ENCODE results near the gene PAGE2.
"Not testable (repeated sequence)": the region's sequence is repeated elsewhere in the genome, so short reads cannot be mapped to it uniquely, and the experiment has no call there.

PAGE2 gene

GRCh38 chrX:55099162-55099561 is 10.3 kb downstream of the PAGE2 start:
- Histone ChIP-seq H3K4me3 (ENCODE audit: extremely low read depth, insufficient read depth, low read length, poor library complexity, severe bottlenecking) (no peak overlapping the region), H3K27ac (ENCODE audit: low read depth, low read length, severe bottlenecking) (no peak overlapping the region), H3K4me1 (ENCODE audit: control insufficient read depth, insufficient read depth, low read length, poor library complexity, severe bottlenecking) (no peaks in the 10 kb centered on the region), H3K9me3 (ENCODE audit: control insufficient read depth, low read length) (no peaks in the 10 kb centered on the region), H3K36me3 (ENCODE audit: control insufficient read depth, insufficient read depth, low read length) (no peaks in the 10 kb centered on the region)
- WGBS, 2 experiments (ENCODE audit: insufficient coverage in 2 of 2) = no CpG with 5 or more reads among the region's 1 CpG

- 100% methylated on average over 1 of the region's 3 CpGs; no CpG with 5 or more reads in 1 of the 2 experiments for WGBS, 2 experiments (ENCODE audit: insufficient coverage in 2 of 2)
- Histone ChIP-seq H3K27ac (ENCODE audit: low read depth, low read length, severe bottlenecking) (no peak overlapping the region), H3K9me3 (ENCODE audit: control insufficient read depth, low read length) (no peaks in the 10 kb centered on the region), H3K4me3 (ENCODE audit: extremely low read depth, insufficient read depth, low read length, poor library complexity, severe bottlenecking) (no peak overlapping the region), H3K36me3 (ENCODE audit: control insufficient read depth, insufficient read depth, low read length) (no peaks in the 10 kb centered on the region), H3K4me1 (ENCODE audit: control insufficient read depth, insufficient read depth, low read length, poor library complexity, severe bottlenecking) (no peaks in the 10 kb centered on the region)
These were observed 13.9 kb downstream of the PAGE2 start for GRCh38 chrX:55102754-55103153.

GRCh38 chrX:55107262-55107661 is 18.4 kb downstream of the PAGE2 start:
- H3K27ac ChIP-seq (ENCODE audit: low read depth, low read length, severe bottlenecking) = no peak overlapping the region

GRCh38 chrX:55107911-55108310 is 19.1 kb downstream of the PAGE2 start:
- WGBS, 2 experiments (ENCODE audit: insufficient coverage in 2 of 2) = no CpG with 5 or more reads among the region's 2 CpGs
- Histone ChIP-seq H3K36me3 (ENCODE audit: control insufficient read depth, insufficient read depth, low read length) (no peaks in the 10 kb centered on the region), H3K27ac (ENCODE audit: low read depth, low read length, severe bottlenecking) (no peak overlapping the region), H3K4me3 (ENCODE audit: extremely low read depth, insufficient read depth, low read length, poor library complexity, severe bottlenecking) (no peak overlapping the region), H3K4me1 (ENCODE audit: control insufficient read depth, insufficient read depth, low read length, poor library complexity, severe bottlenecking) (peaks cover 6% of the 10 kb centered on the region), H3K9me3 (ENCODE audit: control insufficient read depth, low read length) (no peaks in the 10 kb centered on the region)

More at GRCh38 chrX:55107262-55107661, 18.4 kb downstream of the PAGE2 start:
- Histone ChIP-seq H3K36me3 (ENCODE audit: control insufficient read depth, insufficient read depth, low read length) (no peaks in the 10 kb centered on the region), H3K9me3 (ENCODE audit: control insufficient read depth, low read length) (no peaks in the 10 kb centered on the region), H3K4me3 (ENCODE audit: extremely low read depth, insufficient read depth, low read length, poor library complexity, severe bottlenecking) (no peak overlapping the region), H3K4me1 (ENCODE audit: control insufficient read depth, insufficient read depth, low read length, poor library complexity, severe bottlenecking) (peaks cover 6% of the 10 kb centered on the region)

GRCh38 chrX:55109306-55109705 is 20.5 kb downstream of the PAGE2 start:
- Histone ChIP-seq H3K27ac (ENCODE audit: low read depth, low read length, severe bottlenecking) (peak overlapping the region; percentile 59), H3K4me1 (ENCODE audit: control insufficient read depth, insufficient read depth, low read length, poor library complexity, severe bottlenecking) (peaks cover 6% of the 10 kb centered on the region), H3K4me3 (ENCODE audit: extremely low read depth, insufficient read depth, low read length, poor library complexity, severe bottlenecking) (no peak overlapping the region), H3K36me3 (ENCODE audit: control insufficient read depth, insufficient read depth, low read length) (no peaks in the 10 kb centered on the region), H3K9me3 (ENCODE audit: control insufficient read depth, low read length) (no peaks in the 10 kb centered on the region)
- 82 to 100% methylated on average over 2 to 3 of the region's 7 CpGs for WGBS, 2 experiments (ENCODE audit: insufficient coverage in 2 of 2)

GRCh38 chrX:55111578-55112254 is 22.9 kb downstream of the PAGE2 start:
- peaks cover 10% of the 10 kb centered on the region for H3K4me1 ChIP-seq (ENCODE audit: control insufficient read depth, insufficient read depth, low read length, poor library complexity, severe bottlenecking)
- no peaks in the 10 kb centered on the region for H3K36me3 ChIP-seq (ENCODE audit: control insufficient read depth, insufficient read depth, low read length)
- 71% methylated on average over 2 of the region's 8 CpGs; no CpG with 5 or more reads in 1 of the 2 experiments for WGBS, 2 experiments (ENCODE audit: insufficient coverage in 2 of 2)
- H3K27ac ChIP-seq (ENCODE audit: low read depth, low read length, severe bottlenecking) = no peak overlapping the region
- H3K4me3 ChIP-seq (ENCODE audit: extremely low read depth, insufficient read depth, low read length, poor library complexity, severe bottlenecking) = no peak overlapping the region
- no peaks in the 10 kb centered on the region for H3K9me3 ChIP-seq (ENCODE audit: control insufficient read depth, low read length)

GRCh38 chrX:55116589-55116988 is 27.8 kb downstream of the PAGE2 start:
- H3K36me3 ChIP-seq (ENCODE audit: control insufficient read depth, insufficient read depth, low read length); H3K4me3 ChIP-seq (ENCODE audit: extremely low read depth, insufficient read depth, low read length, poor library complexity, severe bottlenecking); H3K9me3 ChIP-seq (ENCODE audit: control insufficient read depth, low read length): not testable (repeated sequence)
- Histone ChIP-seq H3K4me1 (ENCODE audit: control insufficient read depth, insufficient read depth, low read length, poor library complexity, severe bottlenecking) (peaks cover 25% of the 10 kb centered on the region), H3K27ac (ENCODE audit: low read depth, low read length, severe bottlenecking) (peak overlapping the region; percentile 45)
- 96% methylated on average over 5 of the region's 7 CpGs; no CpG with 5 or more reads in 1 of the 2 experiments for WGBS, 2 experiments (ENCODE audit: insufficient coverage in 2 of 2)

- 100% methylated on average over 1 of the region's 3 CpGs; no CpG with 5 or more reads in 1 of the 2 experiments for WGBS, 2 experiments (ENCODE audit: insufficient coverage in 2 of 2)
- Histone ChIP-seq H3K27ac (ENCODE audit: low read depth, low read length, severe bottlenecking) (no peak overlapping the region), H3K36me3 (ENCODE audit: control insufficient read depth, insufficient read depth, low read length) (no peaks in the 10 kb centered on the region)
These were observed 29.8 kb downstream of the PAGE2 start for GRCh38 chrX:55118574-55118973.

GRCh38 chrX:55119271-55119670 is 30.5 kb downstream of the PAGE2 start:
- Histone ChIP-seq H3K4me3 (ENCODE audit: extremely low read depth, insufficient read depth, low read length, poor library complexity, severe bottlenecking) (no peak overlapping the region), H3K27ac (ENCODE audit: low read depth, low read length, severe bottlenecking) (no peak overlapping the region), H3K9me3 (ENCODE audit: control insufficient read depth, low read length) (no peaks in the 10 kb centered on the region), H3K36me3 (ENCODE audit: control insufficient read depth, insufficient read depth, low read length) (no peaks in the 10 kb centered on the region), H3K4me1 (ENCODE audit: control insufficient read depth, insufficient read depth, low read length, poor library complexity, severe bottlenecking) (peaks cover 25% of the 10 kb centered on the region)

More at GRCh38 chrX:55118574-55118973, 29.8 kb downstream of the PAGE2 start:
- Histone ChIP-seq H3K9me3 (ENCODE audit: control insufficient read depth, low read length) (no peaks in the 10 kb centered on the region), H3K4me3 (ENCODE audit: extremely low read depth, insufficient read depth, low read length, poor library complexity, severe bottlenecking) (no peak overlapping the region), H3K4me1 (ENCODE audit: control insufficient read depth, insufficient read depth, low read length, poor library complexity, severe bottlenecking) (peaks cover 25% of the 10 kb centered on the region)

- Histone ChIP-seq H3K9me3 (ENCODE audit: control insufficient read depth, low read length) (no peaks in the 10 kb centered on the region), H3K4me1 (ENCODE audit: control insufficient read depth, insufficient read depth, low read length, poor library complexity, severe bottlenecking) (peaks cover 25% of the 10 kb centered on the region), H3K27ac (ENCODE audit: low read depth, low read length, severe bottlenecking) (no peak overlapping the region), H3K36me3 (ENCODE audit: control insufficient read depth, insufficient read depth, low read length) (no peaks in the 10 kb centered on the region), H3K4me3 (ENCODE audit: extremely low read depth, insufficient read depth, low read length, poor library complexity, severe bottlenecking) (no peak overlapping the region)
- WGBS, 2 experiments (ENCODE audit: insufficient coverage in 2 of 2) = no CpG with 5 or more reads among the region's 1 CpG
These were observed 30.9 kb downstream of the PAGE2 start for GRCh38 chrX:55119712-55120111.

- Histone ChIP-seq H3K36me3 (ENCODE audit: control insufficient read depth, insufficient read depth, low read length) (no peaks in the 10 kb centered on the region), H3K4me3 (ENCODE audit: extremely low read depth, insufficient read depth, low read length, poor library complexity, severe bottlenecking) (no peak overlapping the region), H3K9me3 (ENCODE audit: control insufficient read depth, low read length) (no peaks in the 10 kb centered on the region), H3K4me1 (ENCODE audit: control insufficient read depth, insufficient read depth, low read length, poor library complexity, severe bottlenecking) (peaks cover 25% of the 10 kb centered on the region), H3K27ac (ENCODE audit: low read depth, low read length, severe bottlenecking) (peak overlapping the region; percentile 45)
- WGBS, 2 experiments (ENCODE audit: insufficient coverage in 2 of 2) = 40% methylated on average over 1 of the region's 2 CpGs; no CpG with 5 or more reads in 1 of the 2 experiments
These were observed 32.0 kb downstream of the PAGE2 start for GRCh38 chrX:55120761-55121358.

Data from mesodermal cell (in vitro differentiated cells).